GM18951 (cell line): Measurements from ENCODE around the gene HEATR5A.
"Not testable (repeated sequence)": the region's sequence is repeated elsewhere in the genome, so short reads cannot be mapped to it uniquely, and the experiment has no call there.

Source experiments
- POLR2A ChIP-seq: IDR thresholded peaks from 4 replicates; pipeline ENCODE4 v1.6.1; 2011; ENCODE audit warnings: mild to moderate bottlenecking; ENCODE audit not compliant: insufficient read length, insufficient read depth; ENCODE audit errors: extremely low read depth
- in situ Hi-C: fragments of 300-500 bp; cut with MboI; formaldehyde crosslinking; loops from one replicate; pipeline ENCODE4 v1.12.0; 2022; ENCODE audit warnings: low sequenced_read_pairs, mixed read lengths, inconsistent platforms; ENCODE audit not compliant: unreplicated experiment

The HEATR5A gene

DNA sequence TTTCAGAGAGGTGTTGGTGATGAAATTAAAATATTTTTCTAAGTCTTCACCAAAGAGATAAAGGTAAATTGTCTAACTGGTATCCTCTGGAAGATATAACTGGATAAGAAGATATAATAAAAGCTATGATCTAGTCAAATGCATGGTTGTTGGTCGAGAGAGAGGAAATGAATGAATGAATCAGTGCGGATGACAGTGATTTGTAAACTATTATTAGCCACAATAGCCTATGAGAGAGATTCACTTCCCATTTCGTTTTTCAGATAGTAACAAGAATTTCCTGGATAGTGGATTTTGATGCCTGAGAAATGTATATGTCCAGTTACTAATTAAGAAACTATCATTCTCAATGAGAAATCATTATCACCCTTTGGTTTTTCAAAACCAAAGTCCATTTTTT lies 63.1 kb downstream of the HEATR5A start:
- no peak for TF ChIP-seq POLR2A
- in situ Hi-C loops = no loop called here

DNA sequence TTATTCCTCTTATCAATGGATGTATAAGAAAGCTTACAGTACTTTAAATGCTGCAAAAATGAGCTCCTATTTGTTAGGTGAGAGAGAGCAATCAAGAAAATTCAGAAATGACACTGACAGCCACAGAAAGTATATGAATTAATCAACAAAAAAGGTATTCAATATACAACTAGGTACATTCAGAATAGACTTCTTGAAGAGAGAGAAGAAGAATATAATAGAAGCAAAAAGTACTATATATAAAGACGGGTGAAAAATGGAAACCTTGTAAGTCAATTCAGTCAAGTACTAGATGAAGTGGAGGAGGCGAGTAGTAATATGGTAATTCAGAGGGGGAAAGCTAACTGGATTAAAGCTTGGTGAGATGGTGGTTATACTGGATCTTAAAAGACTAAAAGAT lies 74.3 kb downstream of the HEATR5A start:
- in situ Hi-C loops = no loop called here
- no peak for TF ChIP-seq POLR2A

DNA sequence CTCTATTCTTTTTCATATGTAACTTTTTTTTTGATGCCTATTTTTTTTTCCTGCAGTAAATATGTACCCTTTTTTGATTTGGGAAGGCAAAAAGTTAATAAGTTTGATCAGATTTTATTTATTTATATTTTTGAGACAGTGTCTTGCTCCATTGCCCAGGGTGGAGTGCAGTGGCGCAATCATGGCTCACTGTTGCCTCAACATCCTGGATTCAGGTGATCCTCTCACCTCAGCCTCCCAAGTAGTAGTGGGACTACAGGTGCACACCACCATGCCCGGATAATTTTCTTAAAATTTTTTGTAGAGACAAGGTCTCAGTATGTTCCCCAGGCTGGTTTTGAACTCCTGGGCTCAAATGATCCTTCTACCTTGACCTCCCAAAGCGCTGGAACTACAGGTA lies 79.1 kb downstream of the HEATR5A start:
- in situ Hi-C loops = no loop called here
- no peak for TF ChIP-seq POLR2A

DNA sequence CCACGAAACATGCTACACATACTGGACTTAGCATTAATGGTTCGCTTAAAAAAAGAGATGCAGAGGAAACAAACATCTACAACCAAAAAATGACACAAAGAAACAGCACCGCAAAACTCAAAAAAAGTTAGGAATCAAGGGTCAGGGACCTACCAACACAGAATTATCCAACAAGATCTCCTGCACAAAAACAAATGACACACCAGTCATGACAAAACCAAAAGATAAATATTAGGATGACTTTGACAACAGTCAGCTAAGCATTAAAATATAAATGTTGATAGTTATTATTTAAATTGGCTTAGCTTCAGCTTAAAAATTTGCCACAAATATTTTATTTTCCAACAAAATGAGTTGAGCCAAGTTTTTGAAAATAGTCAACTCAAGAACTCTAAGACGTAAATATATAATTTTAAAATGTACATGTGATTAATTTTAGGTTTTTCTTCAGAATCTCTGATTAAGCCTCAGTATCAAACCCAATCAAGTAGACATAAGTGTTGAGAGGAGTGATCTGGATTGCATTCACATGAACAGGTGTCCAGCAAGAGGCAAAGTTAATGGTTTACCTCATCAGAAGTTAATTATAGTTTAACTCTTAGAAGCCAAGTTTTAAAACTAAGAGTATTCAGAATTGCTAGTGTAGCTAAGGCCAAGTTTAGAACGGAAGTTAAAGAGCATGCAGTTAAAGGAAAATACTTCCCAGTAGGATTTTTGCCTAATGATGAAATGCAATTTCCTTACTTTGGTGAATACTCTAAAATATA lies 79.9 kb downstream of the HEATR5A start:
- no peak for TF ChIP-seq POLR2A
- in situ Hi-C loops = no loop called here

DNA sequence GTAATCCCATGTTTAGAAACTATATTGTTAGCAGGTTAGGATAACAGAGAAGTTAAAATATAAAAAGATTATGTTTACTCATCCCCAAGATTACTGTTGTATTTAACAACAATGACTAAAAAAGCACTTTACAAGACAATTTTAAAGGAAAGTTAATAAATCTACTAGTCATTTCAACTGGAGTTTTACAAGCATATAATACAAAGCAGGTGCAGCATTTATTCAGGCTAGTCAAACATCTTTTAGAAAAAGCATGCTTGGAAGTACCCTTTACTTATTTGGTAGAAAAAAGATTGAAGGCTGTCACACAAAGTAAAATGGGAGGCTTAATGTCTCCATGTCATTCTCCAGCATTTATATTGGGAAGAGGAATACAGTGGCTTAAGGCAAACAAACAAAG lies 80.6 kb downstream of the HEATR5A start:
- in situ Hi-C loops = no loop called here
- no peak for TF ChIP-seq POLR2A

DNA sequence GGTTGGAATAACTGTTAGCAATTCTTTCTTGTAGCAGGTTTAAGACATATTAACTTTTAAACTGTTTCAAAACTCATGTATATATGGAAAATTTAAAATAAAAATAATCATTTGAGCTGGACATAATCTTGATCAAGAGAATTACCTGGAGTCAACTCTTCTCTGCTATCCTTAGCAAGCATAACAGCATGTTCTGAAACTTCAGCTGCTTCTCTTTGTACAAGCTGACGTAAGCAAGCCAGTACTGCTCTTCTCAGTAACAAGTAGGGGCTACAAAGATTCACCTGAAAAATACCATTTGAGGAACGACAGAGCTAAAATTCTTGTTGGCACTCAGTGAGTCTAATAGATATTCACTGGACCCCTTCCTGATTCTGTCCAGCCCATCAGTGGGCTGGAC lies 83.0 kb downstream of the HEATR5A start:
- in situ Hi-C loops = no loop called here
- TF ChIP-seq POLR2A = no peak

DNA sequence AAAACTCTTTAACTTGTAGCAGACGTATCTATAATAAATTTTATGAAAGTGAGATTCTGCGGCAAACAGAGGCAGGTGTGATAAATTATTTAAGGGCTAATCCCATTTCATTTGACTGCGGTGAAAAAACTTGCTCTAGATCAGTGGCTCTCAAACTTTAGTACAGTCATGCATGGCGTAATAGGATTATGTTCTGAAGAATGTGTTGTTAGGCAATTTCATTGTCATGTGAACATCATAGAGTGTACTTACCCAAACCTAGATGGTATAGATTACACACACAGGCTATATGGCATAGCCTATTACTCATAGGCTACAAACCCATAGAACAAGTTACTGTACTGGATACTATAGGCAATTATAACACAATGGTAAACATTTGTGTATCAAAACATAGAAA lies 83.7 kb downstream of the HEATR5A start:
- TF ChIP-seq POLR2A = no peak
- in situ Hi-C loops = no loop called here

DNA sequence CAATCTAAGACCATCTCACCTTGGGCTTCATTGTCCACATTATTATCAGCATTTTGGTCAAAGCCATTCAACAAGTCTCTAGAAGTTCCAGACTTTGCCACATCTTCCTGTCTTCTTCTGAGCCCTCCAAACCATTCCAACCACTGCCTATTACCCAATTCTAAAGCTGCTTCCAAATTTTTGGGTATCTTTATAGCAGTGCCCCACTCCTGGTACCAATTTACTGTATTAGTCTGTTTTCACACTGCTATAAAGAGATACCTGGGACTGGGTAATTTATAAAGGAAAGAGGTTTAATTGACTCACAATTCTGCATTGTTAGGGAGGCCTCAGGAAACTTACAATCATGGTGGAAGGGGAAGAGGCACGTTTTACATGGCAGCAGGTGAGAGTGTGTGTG lies 89.0 kb downstream of the HEATR5A start:
- in situ Hi-C loops = not testable (repeated sequence)

DNA sequence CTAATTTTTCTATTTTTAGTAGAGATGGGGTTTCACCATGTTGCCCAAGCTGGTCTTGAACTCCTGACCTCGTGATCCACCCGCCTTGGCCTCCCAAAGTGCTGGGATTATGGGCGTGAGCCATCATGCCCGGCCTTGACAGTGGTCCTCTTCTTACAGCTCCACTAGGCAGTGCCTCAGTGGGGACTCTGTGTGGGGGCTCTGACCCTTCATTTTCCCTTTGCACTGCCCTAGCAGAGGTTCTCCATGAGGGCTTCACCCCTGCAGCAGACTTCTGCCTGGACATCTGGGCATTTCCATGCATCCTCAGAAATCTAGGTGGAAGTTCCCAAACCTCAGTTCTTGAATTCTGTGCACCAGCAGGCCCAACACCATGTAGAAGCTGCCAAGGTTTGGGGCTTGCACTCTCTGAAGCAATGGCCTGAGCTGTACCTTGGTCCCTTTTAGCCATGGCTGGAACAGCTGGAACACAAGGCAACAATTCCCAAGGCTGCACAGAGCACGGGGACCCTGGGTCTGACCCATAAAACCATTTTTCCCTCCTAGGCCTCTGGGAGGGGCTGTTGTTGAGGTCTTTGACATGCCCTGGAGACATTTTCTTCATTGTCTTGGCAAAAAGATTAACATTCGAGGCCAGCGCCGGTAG lies 90.4 kb downstream of the HEATR5A start:
- in situ Hi-C loops = not testable (repeated sequence)

DNA sequence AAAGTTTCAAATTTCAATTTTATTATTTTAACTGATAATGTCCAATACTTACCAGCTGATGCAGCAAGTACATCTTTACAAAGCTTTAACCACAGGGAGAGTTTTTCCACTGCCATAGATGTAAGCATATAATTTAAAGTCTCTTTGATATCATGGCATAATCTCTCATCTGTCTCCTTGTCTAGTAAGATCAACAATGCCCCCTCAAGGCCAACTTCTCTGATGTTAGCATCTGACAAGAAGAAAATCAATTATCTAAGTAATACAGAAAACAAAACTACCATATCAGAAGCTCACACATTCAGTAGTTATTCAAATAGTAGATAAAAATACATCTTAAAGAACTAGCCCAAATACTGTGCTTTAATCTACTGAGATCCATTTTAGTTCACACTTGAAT lies 94.2 kb downstream of the HEATR5A start:
- in situ Hi-C loops = no loop called here
- no peak for TF ChIP-seq POLR2A

DNA sequence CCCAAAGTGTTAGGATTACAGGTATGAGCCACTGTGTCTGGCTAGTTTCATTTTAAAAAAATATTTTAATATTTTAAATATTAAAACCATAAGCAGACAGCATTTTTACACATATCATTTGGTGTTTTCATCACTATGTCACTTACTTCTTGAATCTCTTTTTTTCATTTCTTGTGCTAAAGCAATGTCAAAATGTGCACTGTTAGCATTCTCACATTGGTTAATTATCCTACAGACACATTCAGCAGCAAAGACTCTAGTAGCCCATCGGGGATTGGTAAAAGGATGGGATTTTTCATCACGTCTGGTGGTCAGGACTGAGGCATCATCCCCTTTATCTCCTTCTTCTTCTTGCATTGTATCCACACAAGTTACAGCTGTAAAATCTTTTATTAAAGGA lies 96.9 kb downstream of the HEATR5A start:
- in situ Hi-C loops = no loop called here

DNA sequence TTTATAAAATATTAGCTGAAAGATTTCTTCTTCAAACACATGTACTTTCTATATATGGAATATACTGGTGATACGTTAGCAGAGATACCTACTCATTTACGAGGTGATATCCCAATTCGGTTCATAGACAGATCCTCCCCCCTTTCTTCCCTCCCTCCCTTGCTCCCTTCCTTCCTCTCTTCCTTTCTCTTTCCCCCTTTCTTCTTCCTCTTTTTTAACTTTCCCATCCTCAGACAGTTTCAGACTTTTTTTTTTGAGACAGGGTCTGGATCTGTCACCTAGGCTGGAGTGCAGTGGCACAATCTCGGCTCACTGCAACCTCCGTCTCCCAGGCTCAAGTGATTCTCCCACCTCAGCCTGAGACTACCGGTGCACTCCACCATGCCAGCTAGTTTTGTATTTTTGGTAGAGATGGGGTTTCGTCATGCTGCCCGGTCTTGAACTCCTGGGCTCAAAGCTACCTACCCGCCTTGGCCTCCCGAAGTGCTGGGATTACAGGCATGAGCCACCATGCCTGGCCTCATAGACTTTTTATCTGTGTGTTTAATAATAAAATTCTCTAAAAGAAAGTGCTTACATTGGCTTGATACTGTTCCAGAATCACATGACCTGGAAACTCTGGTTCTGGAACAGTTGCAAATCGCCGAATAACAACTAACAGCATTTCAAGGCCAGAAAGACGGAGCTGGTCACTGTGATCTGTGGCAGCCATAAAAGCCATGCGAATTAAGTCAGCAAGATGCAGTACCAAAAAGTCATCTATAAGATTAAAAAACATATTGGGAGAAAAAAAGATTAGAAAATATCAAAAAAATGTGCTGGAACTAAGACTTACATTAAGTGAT lies 99.2 kb downstream of the HEATR5A start:
- in situ Hi-C loops = no loop called here

More for the DNA sequence above, 96.9 kb downstream of the HEATR5A start:
- no peak for TF ChIP-seq POLR2A

DNA sequence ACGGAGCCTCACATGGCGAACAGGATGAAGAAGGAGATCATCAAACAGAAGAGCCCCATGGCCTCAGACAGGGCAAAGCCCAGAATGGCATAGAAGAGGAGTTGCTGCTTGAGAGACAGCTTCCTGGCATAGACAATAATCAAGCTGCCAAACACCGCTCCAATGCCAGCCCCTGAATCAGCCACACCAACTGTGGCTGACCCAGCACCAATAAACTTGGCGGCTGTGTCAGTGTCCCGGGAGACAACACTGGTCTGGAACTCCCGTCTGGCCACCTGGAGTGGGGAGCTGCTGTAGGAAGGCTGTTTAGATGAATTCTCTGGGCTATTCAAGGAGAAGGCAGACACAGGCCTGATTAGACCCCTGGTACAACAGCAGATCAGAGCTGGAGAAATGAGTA lies 100.1 kb downstream of the HEATR5A start:
- TF ChIP-seq POLR2A = no peak
- in situ Hi-C loops = no loop called here

More for the DNA sequence above, 99.2 kb downstream of the HEATR5A start:
- no peak for TF ChIP-seq POLR2A

DNA sequence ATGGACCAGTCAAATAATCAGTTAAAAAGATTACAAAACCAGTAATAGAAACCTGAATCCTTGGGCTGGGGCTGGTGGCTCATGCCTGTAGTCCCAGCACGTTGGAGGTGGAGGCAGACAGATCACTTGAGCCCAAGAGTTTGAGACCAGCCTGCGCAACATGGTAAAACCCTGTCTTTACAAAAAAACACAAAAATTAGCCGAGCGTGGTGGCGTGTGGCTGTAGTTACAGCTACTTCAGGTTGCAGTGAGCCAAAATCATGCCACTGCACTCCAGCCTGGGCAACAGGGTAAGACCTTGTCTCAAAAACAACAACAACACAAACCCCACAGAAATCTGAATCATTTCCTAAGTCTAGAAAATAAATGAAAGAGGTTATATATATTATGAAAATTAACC lies 100.6 kb downstream of the HEATR5A start:
- no peak for TF ChIP-seq POLR2A
- in situ Hi-C loops = no loop called here
